ENCODE data around the gene ALG1.
"Not testable (repeated sequence)": the region's sequence is repeated elsewhere in the genome, so short reads cannot be mapped to it uniquely, and the experiment has no call there.

- not testable (repeated sequence) for TF ChIP-seq POLR2A, POLR2AphosphoS5 (IDR thresholded peaks at IDR 0.05; ENCODE audit: low read depth, low read length)
These were observed 8.8 kb downstream of the ALG1 start for GRCh38 chr16:5080461-5080860.
